ENCODE results near the gene MIA3. TPM values are rescaled to one million over a fixed set of nuclear protein-coding genes. Genes with fewer than 3 reads are reported as not detected.
"Not testable (repeated sequence)": the region's sequence is repeated elsewhere in the genome, so short reads cannot be mapped to it uniquely, and the experiment has no call there.

Gene MIA3
- total RNA-seq, 2 donors from 2014 or later: 67.4 to 68.3 TPM

- intact Hi-C loops (cut with DNase I, micrococcal nuclease): loop anchor here in 1 of 2 donors (5.0 kb wide), 1 partner anchor 68 kb away; the partner anchor contains the start of genes AIDA and BROX
- ATAC-seq (peak; percentile 50), DNase-seq (no peak)
Measured at GRCh38 chr1:222644636-222644980, 26.7 kb downstream of the MIA3 start.

- intact Hi-C loops (cut with DNase I, micrococcal nuclease): no loop called here
- DNase-seq: no peak
- ATAC-seq: peak; percentile 65
Measured at GRCh38 chr1:222652676-222653075, 34.8 kb downstream of the MIA3 start.

- peak; percentile 89 for ATAC-seq
- no peak for DNase-seq
- intact Hi-C loops (cut with DNase I, micrococcal nuclease): no loop called here
Measured at GRCh38 chr1:222653178-222653827, 35.4 kb downstream of the MIA3 start.

GRCh38 chr1:222654849-222655248 is 37.0 kb downstream of the MIA3 start:
- ATAC-seq: peak; percentile 37
- peak in 1 of 2 donors; percentile 34 for DNase-seq
- intact Hi-C loops (cut with DNase I, micrococcal nuclease): loop anchor here in 1 of 2 donors (5.0 kb wide), 1 partner anchor 52 kb away; no protein-coding TSS in a partner anchor

GRCh38 chr1:222656391-222657155 is 38.7 kb downstream of the MIA3 start:
- no peak for DNase-seq
- intact Hi-C loops (cut with DNase I, micrococcal nuclease): loop anchor here in 1 of 2 donors (5.0 kb wide), 1 partner anchor 51 kb away; no protein-coding TSS in a partner anchor
- ATAC-seq: no peak

- ATAC-seq (no peak), DNase-seq (no peak)
- intact Hi-C loops (cut with DNase I, micrococcal nuclease): loop anchor here in 1 of 2 donors (5.0 kb wide), 1 partner anchor 49 kb away; no protein-coding TSS in a partner anchor
Measured at GRCh38 chr1:222657899-222658298, 40.0 kb downstream of the MIA3 start.

GRCh38 chr1:222663431-222663934 is 45.6 kb downstream of the MIA3 start:
- no peak for ATAC-seq
- intact Hi-C loops (cut with DNase I, micrococcal nuclease): no loop called here

GRCh38 chr1:222665964-222666363 is 48.1 kb downstream of the MIA3 start:
- no peak for DNase-seq
- intact Hi-C loops (cut with DNase I, micrococcal nuclease): no loop called here
- ATAC-seq: no peak

More at GRCh38 chr1:222663431-222663934, 45.6 kb downstream of the MIA3 start:
- DNase-seq: no peak

- intact Hi-C loops (cut with DNase I, micrococcal nuclease); ATAC-seq; DNase-seq: not testable (repeated sequence)
Measured at GRCh38 chr1:222668184-222668583, 50.3 kb downstream of the MIA3 start.

- DNase-seq; intact Hi-C loops (cut with DNase I, micrococcal nuclease); ATAC-seq: not testable (repeated sequence)
Measured at GRCh38 chr1:222669107-222669506, 51.2 kb downstream of the MIA3 start.

- ATAC-seq (no peak), DNase-seq (no peak)
- intact Hi-C loops (cut with DNase I, micrococcal nuclease): no loop called here
Measured at GRCh38 chr1:222670110-222670509, 52.2 kb downstream of the MIA3 start.

- DNase-seq (no peak), ATAC-seq (no peak)
- intact Hi-C loops (cut with DNase I, micrococcal nuclease): no loop called here
Measured at GRCh38 chr1:222680080-222680479, 62.2 kb downstream of the MIA3 start.

GRCh38 chr1:222691016-222691415 is 73.1 kb downstream of the MIA3 start:
- DNase-seq (no peak), ATAC-seq (no peak)
- intact Hi-C loops (cut with DNase I, micrococcal nuclease): no loop called here

- no peak for DNase-seq
- intact Hi-C loops (cut with DNase I, micrococcal nuclease): no loop called here
- ATAC-seq: no peak
Measured at GRCh38 chr1:222694927-222695326, 77.0 kb downstream of the MIA3 start.

GRCh38 chr1:222696741-222697140 is 78.8 kb downstream of the MIA3 start:
- intact Hi-C loops (cut with DNase I, micrococcal nuclease): no loop called here
- DNase-seq: no peak
- ATAC-seq: no peak

GRCh38 chr1:222697203-222697602 is 79.3 kb downstream of the MIA3 start:
- DNase-seq (no peak), ATAC-seq (no peak)
- intact Hi-C loops (cut with DNase I, micrococcal nuclease): no loop called here

- intact Hi-C loops (cut with DNase I, micrococcal nuclease): no loop called here
- ATAC-seq: no peak
- DNase-seq: no peak
Measured at GRCh38 chr1:222697826-222698225, 79.9 kb downstream of the MIA3 start.

GRCh38 chr1:222702210-222702609 is 84.3 kb downstream of the MIA3 start:
- no peak for DNase-seq
- intact Hi-C loops (cut with DNase I, micrococcal nuclease): no loop called here
- ATAC-seq: no peak

GRCh38 chr1:222704260-222704659 is 86.4 kb downstream of the MIA3 start:
- intact Hi-C loops (cut with DNase I, micrococcal nuclease): no loop called here
- DNase-seq (no peak), ATAC-seq (no peak)

GRCh38 chr1:222706815-222707214 is 88.9 kb downstream of the MIA3 start:
- intact Hi-C loops (cut with DNase I, micrococcal nuclease): loop anchor here in 1 of 2 donors (5.0 kb wide), 1 partner anchor 50 kb away; no protein-coding TSS in a partner anchor

More at GRCh38 chr1:222706815-222707214, 88.9 kb downstream of the MIA3 start:
- ATAC-seq: no peak
- DNase-seq: no peak
